ENCODE results near the gene DECR2.

The DECR2 gene

GRCh38 chr16:401468-402348 is at the start of gene DECR2:
TSS of gene DECR2 (plus strand) at chr16:401885. CDS start at chr16:401964, 79 bp downstream.
- TF ChIP-seq POLR2A (IDR thresholded peaks at IDR 0.05; ENCODE audit: low read length) (peak; percentile 57), GATA1 (IDR thresholded peaks at IDR 0.05; ENCODE audit: low read depth, low read length) (no peak)
- DNase-seq: peak; percentile 95 to 98

- TF ChIP-seq GATA1 (IDR thresholded peaks at IDR 0.05; ENCODE audit: low read depth, low read length): no peak
- no peak for TF ChIP-seq POLR2A (IDR thresholded peaks at IDR 0.05; ENCODE audit: low read length)
- DNase-seq: peak; percentile 93 to 96
Measured at GRCh38 chr16:352547-353403, 48.9 kb upstream of the DECR2 start, which contains the start of gene AXIN1. TSS of gene AXIN1 (minus strand) at chr16:352723. CDS start at chr16:347025, 5,698 bp downstream.

GRCh38 chr16:353404-354290 is 48.0 kb upstream of the DECR2 start:
- no peak for TF ChIP-seq POLR2A (IDR thresholded peaks at IDR 0.05; ENCODE audit: low read length)
- no peak for TF ChIP-seq GATA1 (IDR thresholded peaks at IDR 0.05; ENCODE audit: low read depth, low read length)
- DNase-seq: no peak

GRCh38 chr16:354291-354881 is 47.3 kb upstream of the DECR2 start:
- no peak for TF ChIP-seq GATA1 (IDR thresholded peaks at IDR 0.05; ENCODE audit: low read depth, low read length)
- no peak for TF ChIP-seq POLR2A (IDR thresholded peaks at IDR 0.05; ENCODE audit: low read length)
- DNase-seq: no peak

GRCh38 chr16:354971-355461 is 46.7 kb upstream of the DECR2 start:
- TF ChIP-seq POLR2A (IDR thresholded peaks at IDR 0.05; ENCODE audit: low read length) (no peak), GATA1 (IDR thresholded peaks at IDR 0.05; ENCODE audit: low read depth, low read length) (no peak)
- DNase-seq: no peak

- TF ChIP-seq GATA1 (IDR thresholded peaks at IDR 0.05; ENCODE audit: low read depth, low read length) (no peak), POLR2A (IDR thresholded peaks at IDR 0.05; ENCODE audit: low read length) (no peak)
Measured at GRCh38 chr16:356741-357140, 44.9 kb upstream of the DECR2 start.

GRCh38 chr16:359067-359763 is 42.5 kb upstream of the DECR2 start:
- no peak for DNase-seq
- TF ChIP-seq POLR2A (IDR thresholded peaks at IDR 0.05; ENCODE audit: low read length): no peak
- TF ChIP-seq GATA1 (IDR thresholded peaks at IDR 0.05; ENCODE audit: low read depth, low read length): no peak

More at GRCh38 chr16:356741-357140, 44.9 kb upstream of the DECR2 start:
- DNase-seq: no peak

GRCh38 chr16:359871-360697 is 41.6 kb upstream of the DECR2 start:
- TF ChIP-seq GATA1 (IDR thresholded peaks at IDR 0.05; ENCODE audit: low read depth, low read length) (no peak), POLR2A (IDR thresholded peaks at IDR 0.05; ENCODE audit: low read length) (no peak)
- no peak for DNase-seq

GRCh38 chr16:360698-361336 is 40.9 kb upstream of the DECR2 start:
- no peak for DNase-seq
- TF ChIP-seq GATA1 (IDR thresholded peaks at IDR 0.05; ENCODE audit: low read depth, low read length) (no peak), POLR2A (IDR thresholded peaks at IDR 0.05; ENCODE audit: low read length) (no peak)

GRCh38 chr16:361341-361871 is 40.3 kb upstream of the DECR2 start:
- DNase-seq: no peak
- TF ChIP-seq POLR2A (IDR thresholded peaks at IDR 0.05; ENCODE audit: low read length) (no peak), GATA1 (IDR thresholded peaks at IDR 0.05; ENCODE audit: low read depth, low read length) (no peak)
